Heart left ventricle (tissue), 13 donors: ENCODE data around the gene KRTAP5-3.

ENCODE experiments used
- POLR2A ChIP-seq, 2 donors: fragments of 450-650 bp; IDR thresholded peaks; one replicate each; pipeline ENCODE4 v1.6.1; 2017; ENCODE audit warnings: antibody characterized with exemption in 2 of 2, mild to moderate bottlenecking in 2 of 2, moderate library complexity in 2 of 2
- TF ChIP-seq, protein P1 (sequence below), 12 donors: fragments of 200-600 bp; sonication (generic) in 4 of 12; IDR thresholded peaks; one replicate each; pipeline versions ENCODE4 v1.5.0 to v1.8.0; 2018 to 2022; ENCODE audit warnings: antibody characterized with exemption in 12 of 12, mild to moderate bottlenecking in 5 of 12
- donor health status: ischemic (EF 13 %, LVEDD 7.1; RV severe dilation, severe dysfunction).
- donor health status: DM: no; HTN: yes; CAD: no.
- donor health status: DM: no; HTN: no; CAD: no.
- donor health status: ischemic (EF 25% LVEDD 6.9; RV normal size, moderate dysfunction).
- donor health status: ischemic (EF 25% LVEDD 5.7; RV mildly dilated, moderate dysfunction).
- donor health status: ischemic (EF 35%, LVEDD 5.7; RV mildly dilated, moderate dysfunction).
- donor health status: nonischemic (EF 11% LVEDD 7.7; RV severe dilation, severe dysfunction).
- donor health status: DM: yes; HTN: yes; CAD: no.
- donor health status: PGD.
- donor health status: ischemic (EF 29% LVEDD 5.4; RV normal size, mild dysfunction).
- donor health status: nonischemic (EF 23%, LVEDD 6.1; RV moderate dilation, normal function).

DNA sequence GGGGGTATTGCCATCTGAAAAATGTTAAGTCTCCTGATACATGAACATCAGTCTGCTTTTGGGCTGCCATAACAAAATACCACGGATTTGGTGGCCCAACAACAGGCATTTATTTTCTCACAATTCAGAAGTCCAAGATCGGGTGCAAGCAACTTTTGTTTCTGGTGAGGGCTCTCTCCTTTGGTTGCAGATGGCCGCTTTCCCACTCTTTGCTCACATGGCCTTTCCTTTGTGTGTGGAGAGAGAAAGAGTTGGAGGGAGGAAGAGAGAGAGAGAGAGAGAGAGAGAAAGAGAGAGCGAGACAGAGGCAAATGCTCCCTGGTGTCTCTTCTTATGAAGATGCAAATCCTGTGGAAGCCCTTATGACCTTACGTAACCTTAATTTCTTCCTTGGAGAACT, 7.6 kb downstream of the KRTAP5-3 start:
- TF ChIP-seq, protein P1, sequence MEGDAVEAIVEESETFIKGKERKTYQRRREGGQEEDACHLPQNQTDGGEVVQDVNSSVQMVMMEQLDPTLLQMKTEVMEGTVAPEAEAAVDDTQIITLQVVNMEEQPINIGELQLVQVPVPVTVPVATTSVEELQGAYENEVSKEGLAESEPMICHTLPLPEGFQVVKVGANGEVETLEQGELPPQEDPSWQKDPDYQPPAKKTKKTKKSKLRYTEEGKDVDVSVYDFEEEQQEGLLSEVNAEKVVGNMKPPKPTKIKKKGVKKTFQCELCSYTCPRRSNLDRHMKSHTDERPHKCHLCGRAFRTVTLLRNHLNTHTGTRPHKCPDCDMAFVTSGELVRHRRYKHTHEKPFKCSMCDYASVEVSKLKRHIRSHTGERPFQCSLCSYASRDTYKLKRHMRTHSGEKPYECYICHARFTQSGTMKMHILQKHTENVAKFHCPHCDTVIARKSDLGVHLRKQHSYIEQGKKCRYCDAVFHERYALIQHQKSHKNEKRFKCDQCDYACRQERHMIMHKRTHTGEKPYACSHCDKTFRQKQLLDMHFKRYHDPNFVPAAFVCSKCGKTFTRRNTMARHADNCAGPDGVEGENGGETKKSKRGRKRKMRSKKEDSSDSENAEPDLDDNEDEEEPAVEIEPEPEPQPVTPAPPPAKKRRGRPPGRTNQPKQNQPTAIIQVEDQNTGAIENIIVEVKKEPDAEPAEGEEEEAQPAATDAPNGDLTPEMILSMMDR (IDR thresholded peaks at IDR 0.05) = no peak
- no peak for TF ChIP-seq POLR2A (IDR thresholded peaks at IDR 0.05)
